Neural cell (in vitro differentiated cells): ENCODE data around the gene MED22. TPM values are rescaled to one million over a fixed set of nuclear protein-coding genes. Genes with fewer than 3 reads are reported as not detected.

Experiments
- H2AFZ ChIP-seq: fragments of 200-600, 300-800 bp; sonication (generic), shearing (Covaris generic); 2 replicates; pipeline ENCODE4 v1.6.0; 2014; ENCODE audit warnings: low read depth, mild to moderate bottlenecking, antibody characterized with exemption, low read length, moderate library complexity
- H3F3A ChIP-seq: fragments of 200-600 bp; shearing (Covaris generic); 2 replicates; pipeline ENCODE4 v1.6.1; 2016; ENCODE audit warnings: mild to moderate bottlenecking, moderate library complexity, mixed read lengths, antibody characterized with exemption, low read length; ENCODE audit not compliant: insufficient read depth, poor library complexity, severe bottlenecking
- H3K27ac ChIP-seq: fragments of 200-600, 300-800 bp; sonication (generic), shearing (Covaris generic); 2 replicates; pipeline ENCODE4 v1.5.1; 2014; ENCODE audit warnings: mild to moderate bottlenecking, low read length, moderate library complexity
- H3K27me3 ChIP-seq: fragments of 300-800, 200-600 bp; sonication (generic), shearing (Covaris generic); 2 replicates; pipeline ENCODE4 v1.6.0; 2014; ENCODE audit warnings: mild to moderate bottlenecking, low read depth, low read length, moderate library complexity; ENCODE audit not compliant: insufficient read depth
- H3K36me3 ChIP-seq: fragments of 300-800, 200-600 bp; sonication (generic), shearing (Covaris generic); 2 replicates; pipeline ENCODE4 v1.5.1; 2014; ENCODE audit warnings: mild to moderate bottlenecking, antibody characterized with exemption, low read length, moderate library complexity; ENCODE audit not compliant: insufficient read depth
- H3K4me2 ChIP-seq: fragments of 300-800, 200-600 bp; sonication (generic), shearing (Covaris generic); 2 replicates; pipeline ENCODE4 v1.6.0; 2014; ENCODE audit warnings: mild to moderate bottlenecking, low read length
- H3K4me3 ChIP-seq: fragments of 300-800, 200-600 bp; sonication (generic), shearing (Covaris generic); 2 replicates; pipeline ENCODE4 v1.5.1; 2014; ENCODE audit warnings: mild to moderate bottlenecking, low read length, moderate library complexity
- H3K79me2 ChIP-seq: fragments of 200-600 bp; shearing (Covaris generic); replicated peaks from 2 replicates; pipeline ENCODE4 v1.6.0; 2014; ENCODE audit warnings: mild to moderate bottlenecking, low read length, moderate library complexity; ENCODE audit not compliant: insufficient read depth
- H3K9ac ChIP-seq: fragments of 300-800, 200-600 bp; sonication (generic), shearing (Covaris generic); 2 replicates; pipeline ENCODE4 v1.6.1; 2016; ENCODE audit warnings: mild to moderate bottlenecking, low read length, mixed read lengths
- H3K9me2 ChIP-seq: fragments of 200-600 bp; shearing (Covaris generic); 2 replicates; pipeline ENCODE4 v1.6.1; 2016; ENCODE audit warnings: mild to moderate bottlenecking, low read length, mixed read lengths; ENCODE audit not compliant: insufficient read depth
- H3K9me3 ChIP-seq: fragments of 200-600, 300-800 bp; sonication (generic), shearing (Covaris generic); 2 replicates; pipeline ENCODE4 v1.6.1; 2016; ENCODE audit warnings: mild to moderate bottlenecking, mixed run types, low read length, moderate library complexity, mixed read lengths
- H4K20me1 ChIP-seq: fragments of 200-600 bp; shearing (Covaris generic); 2 replicates; pipeline ENCODE4 v1.6.1; 2016; ENCODE audit warnings: mild to moderate bottlenecking, mixed run types; ENCODE audit not compliant: insufficient read depth
- CTCF ChIP-seq: fragments of 450-650 bp; IDR thresholded peaks from 2 replicates; pipeline ENCODE4 v1.5.1; 2014; ENCODE audit warnings: antibody characterized with exemption, mild to moderate bottlenecking, moderate library complexity; ENCODE audit not compliant: poor library complexity, severe bottlenecking
- EP300 ChIP-seq: fragments of 450-650 bp; conservative IDR thresholded peaks from 2 replicates; pipeline ENCODE4 v1.6.1; 2014; ENCODE audit warnings: antibody characterized with exemption, mild to moderate bottlenecking, moderate library complexity; ENCODE audit not compliant: poor library complexity, severe bottlenecking
- EZH2 ChIP-seq: fragments of 200-600, 300-800 bp; shearing (Covaris generic), sonication (generic); IDR thresholded peaks from 2 replicates; pipeline ENCODE4 v1.6.1; 2014; ENCODE audit warnings: antibody characterized with exemption, low read length, borderline replicate concordance, mild to moderate bottlenecking; ENCODE audit not compliant: insufficient read depth, poor library complexity, severe bottlenecking
- MXI1 ChIP-seq: fragments of 450-650 bp; conservative IDR thresholded peaks from 2 replicates; pipeline ENCODE4 v1.6.1; 2014; ENCODE audit warnings: antibody characterized with exemption, mild to moderate bottlenecking; ENCODE audit not compliant: poor library complexity, severe bottlenecking
- POLR2AphosphoS5 ChIP-seq: IDR thresholded peaks from 2 replicates; pipeline ENCODE4 v1.6.1; 2012
- RAD21 ChIP-seq: fragments of 450-650 bp; conservative IDR thresholded peaks from 2 replicates; pipeline ENCODE4 v1.6.1; 2014; ENCODE audit warnings: antibody characterized with exemption, mild to moderate bottlenecking, moderate library complexity
- SMC3 ChIP-seq: fragments of 450-650 bp; conservative IDR thresholded peaks from 2 replicates; pipeline ENCODE4 v1.6.1; 2014; ENCODE audit warnings: antibody characterized with exemption, mild to moderate bottlenecking, moderate library complexity; ENCODE audit not compliant: poor library complexity
- TAF1 ChIP-seq: IDR thresholded peaks from 2 replicates; pipeline ENCODE4 v1.6.1; 2012; ENCODE audit warnings: low read depth
- polyA plus RNA-seq: library from polyadenylated mRNA; depleted of rRNA; stranded (reverse); fragments of >200 nt; gene quantifications from 2 replicates; pipeline ENCODE4 v1.2.3, GENCODE V29; 2014
- TF ChIP-seq, protein P1 (sequence below): IDR thresholded peaks from 2 replicates; pipeline ENCODE4 v1.6.1; 2012; ENCODE audit warnings: borderline replicate concordance

The MED22 gene
- polyA plus RNA-seq, 1 donor from 2014 or later: 57.5 TPM

DNA sequence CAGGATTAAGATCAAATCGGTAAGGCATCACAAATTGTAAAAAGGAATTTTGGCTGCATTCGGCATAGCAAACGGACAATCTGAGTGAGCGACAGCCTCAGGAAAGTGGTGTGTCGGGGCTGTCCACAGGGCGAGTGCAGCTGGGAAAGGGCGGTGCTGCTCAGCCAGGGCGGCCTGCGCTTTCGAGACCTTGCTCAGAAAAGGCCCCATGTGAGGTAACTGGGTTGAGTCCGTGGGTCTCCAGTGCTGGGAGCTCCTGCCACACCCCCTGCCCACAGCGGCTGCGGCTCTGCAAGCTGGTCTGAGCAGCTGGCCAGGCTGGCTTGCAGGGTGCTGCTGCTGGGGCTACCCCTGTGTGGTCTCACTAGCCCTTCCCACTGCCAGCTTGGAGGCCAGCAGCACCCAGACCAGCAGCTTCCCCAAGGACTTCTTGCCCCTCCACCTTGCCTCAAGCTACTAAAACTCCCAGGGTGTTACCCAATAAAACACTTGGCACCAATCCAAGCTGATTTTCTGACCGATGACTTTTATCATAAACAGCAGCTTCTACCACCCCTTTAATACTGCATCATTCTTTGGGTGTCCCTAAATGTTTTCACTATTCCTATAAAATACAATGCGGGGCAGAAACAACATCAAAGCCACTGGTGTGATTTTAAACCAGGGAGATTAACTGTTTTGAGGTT, 14.6 kb upstream of the MED22 start:
- Histone ChIP-seq H3K27me3 (no peaks in the 10 kb centered on the region), H3K9ac (no peak overlapping the region), H3K27ac (no peak overlapping the region), H4K20me1 (no peaks in the 10 kb centered on the region), H2AFZ (no peak overlapping the region), H3K4me3 (no peak overlapping the region), H3K36me3 (no peaks in the 10 kb centered on the region), H3F3A (no peaks in the 10 kb centered on the region), H3K9me3 (no peaks in the 10 kb centered on the region), H3K79me2 (peaks cover 2% of the 10 kb centered on the region), H3K9me2 (no peaks in the 10 kb centered on the region), H3K4me2 (no peak overlapping the region)
- no peak for TF ChIP-seq TAF1
- no peak for TF ChIP-seq CTCF
- no peak for TF ChIP-seq EP300
- no peak for TF ChIP-seq POLR2AphosphoS5
- no peak for TF ChIP-seq MXI1
- no peak for TF ChIP-seq EZH2
- TF ChIP-seq SMC3: no peak

- no peaks in the 10 kb centered on the region for H3K9me2 ChIP-seq
- no peaks in the 10 kb centered on the region for H4K20me1 ChIP-seq
- H3K27ac ChIP-seq: no peak overlapping the region
- TF ChIP-seq RAD21: no peak
- TF ChIP-seq TAF1: no peak
- TF ChIP-seq MXI1: no peak
- no peak for TF ChIP-seq POLR2AphosphoS5
- no peak for TF ChIP-seq EP300
- no peak for TF ChIP-seq SMC3
- H2AFZ ChIP-seq: no peak overlapping the region
- no peaks in the 10 kb centered on the region for H3K27me3 ChIP-seq
- no peak overlapping the region for H3K4me2 ChIP-seq
- no peak overlapping the region for H3K4me3 ChIP-seq
- H3K79me2 ChIP-seq: peaks cover 10% of the 10 kb centered on the region
- H3F3A ChIP-seq: no peaks in the 10 kb centered on the region
- H3K9me3 ChIP-seq: no peaks in the 10 kb centered on the region
- H3K9ac ChIP-seq: no peak overlapping the region
- H3K36me3 ChIP-seq: no peaks in the 10 kb centered on the region
Measured at GRCh38 chr9:133361507-133362092, 13.7 kb upstream of the MED22 start.

DNA sequence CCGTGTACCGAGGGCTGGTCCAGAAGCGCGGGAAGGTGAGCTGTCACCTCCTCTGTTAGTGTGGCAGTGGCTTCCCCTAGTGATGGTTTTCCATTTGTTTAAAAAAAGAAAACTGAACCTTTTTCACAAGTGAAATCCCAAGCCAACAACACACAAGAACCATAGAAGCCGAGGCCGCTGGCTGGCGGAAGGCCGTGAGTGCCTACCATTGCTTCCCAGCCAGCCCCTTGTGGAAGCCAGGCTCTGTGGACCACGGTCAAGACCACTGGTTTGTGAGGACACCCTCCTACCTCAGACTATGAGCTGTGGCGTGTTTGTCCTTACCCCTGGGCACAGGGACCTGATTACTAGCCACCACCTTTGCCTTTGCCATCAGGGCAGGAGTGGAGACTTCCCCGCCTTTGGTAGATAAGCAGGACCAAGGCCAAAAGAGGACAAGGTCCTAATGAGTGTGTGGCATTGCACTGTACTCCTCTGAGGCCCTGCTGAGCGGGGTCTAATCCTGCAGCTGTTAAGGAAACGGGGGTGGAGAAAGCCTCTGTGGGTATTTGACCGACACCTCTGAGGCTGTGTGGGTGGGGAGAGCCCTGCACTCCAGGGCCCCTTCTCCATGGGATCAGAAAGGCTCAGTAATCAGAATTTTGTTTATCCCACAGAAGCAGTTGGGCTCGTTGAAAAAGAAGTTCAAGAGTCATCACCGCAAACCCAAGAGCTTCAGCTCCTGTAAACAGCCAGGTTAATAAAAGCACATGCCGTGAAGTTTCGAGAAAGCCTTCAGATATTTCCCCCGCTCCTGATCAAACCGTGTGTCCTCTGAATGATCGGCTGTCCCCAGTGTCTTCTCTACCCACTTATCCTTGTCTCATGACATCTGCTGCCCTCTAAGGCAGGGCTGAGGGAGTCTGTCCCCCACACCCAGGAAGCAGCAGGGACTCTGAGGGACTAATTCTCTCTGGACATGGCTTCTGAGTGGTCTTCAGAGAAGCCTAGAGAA, 12.8 kb upstream of the MED22 start:
- Histone ChIP-seq H3K79me2 (peaks cover 11% of the 10 kb centered on the region), H3F3A (no peaks in the 10 kb centered on the region), H3K27me3 (no peaks in the 10 kb centered on the region), H2AFZ (no peak overlapping the region), H3K4me3 (no peak overlapping the region), H3K36me3 (no peaks in the 10 kb centered on the region), H3K9me2 (no peaks in the 10 kb centered on the region), H3K9me3 (no peaks in the 10 kb centered on the region), H3K4me2 (no peak overlapping the region), H4K20me1 (no peaks in the 10 kb centered on the region), H3K27ac (no peak overlapping the region), H3K9ac (no peak overlapping the region)
- TF ChIP-seq, protein P1, sequence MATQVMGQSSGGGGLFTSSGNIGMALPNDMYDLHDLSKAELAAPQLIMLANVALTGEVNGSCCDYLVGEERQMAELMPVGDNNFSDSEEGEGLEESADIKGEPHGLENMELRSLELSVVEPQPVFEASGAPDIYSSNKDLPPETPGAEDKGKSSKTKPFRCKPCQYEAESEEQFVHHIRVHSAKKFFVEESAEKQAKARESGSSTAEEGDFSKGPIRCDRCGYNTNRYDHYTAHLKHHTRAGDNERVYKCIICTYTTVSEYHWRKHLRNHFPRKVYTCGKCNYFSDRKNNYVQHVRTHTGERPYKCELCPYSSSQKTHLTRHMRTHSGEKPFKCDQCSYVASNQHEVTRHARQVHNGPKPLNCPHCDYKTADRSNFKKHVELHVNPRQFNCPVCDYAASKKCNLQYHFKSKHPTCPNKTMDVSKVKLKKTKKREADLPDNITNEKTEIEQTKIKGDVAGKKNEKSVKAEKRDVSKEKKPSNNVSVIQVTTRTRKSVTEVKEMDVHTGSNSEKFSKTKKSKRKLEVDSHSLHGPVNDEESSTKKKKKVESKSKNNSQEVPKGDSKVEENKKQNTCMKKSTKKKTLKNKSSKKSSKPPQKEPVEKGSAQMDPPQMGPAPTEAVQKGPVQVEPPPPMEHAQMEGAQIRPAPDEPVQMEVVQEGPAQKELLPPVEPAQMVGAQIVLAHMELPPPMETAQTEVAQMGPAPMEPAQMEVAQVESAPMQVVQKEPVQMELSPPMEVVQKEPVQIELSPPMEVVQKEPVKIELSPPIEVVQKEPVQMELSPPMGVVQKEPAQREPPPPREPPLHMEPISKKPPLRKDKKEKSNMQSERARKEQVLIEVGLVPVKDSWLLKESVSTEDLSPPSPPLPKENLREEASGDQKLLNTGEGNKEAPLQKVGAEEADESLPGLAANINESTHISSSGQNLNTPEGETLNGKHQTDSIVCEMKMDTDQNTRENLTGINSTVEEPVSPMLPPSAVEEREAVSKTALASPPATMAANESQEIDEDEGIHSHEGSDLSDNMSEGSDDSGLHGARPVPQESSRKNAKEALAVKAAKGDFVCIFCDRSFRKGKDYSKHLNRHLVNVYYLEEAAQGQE: no peak
